DMS153 (cell line): ENCODE data around the gene GALK1.

Experiments used
- DNase-seq: peaks from one replicate; lab custom pipeline; 2025; lab: John Stamatoyannopoulos, UW

The GALK1 gene

DNA sequence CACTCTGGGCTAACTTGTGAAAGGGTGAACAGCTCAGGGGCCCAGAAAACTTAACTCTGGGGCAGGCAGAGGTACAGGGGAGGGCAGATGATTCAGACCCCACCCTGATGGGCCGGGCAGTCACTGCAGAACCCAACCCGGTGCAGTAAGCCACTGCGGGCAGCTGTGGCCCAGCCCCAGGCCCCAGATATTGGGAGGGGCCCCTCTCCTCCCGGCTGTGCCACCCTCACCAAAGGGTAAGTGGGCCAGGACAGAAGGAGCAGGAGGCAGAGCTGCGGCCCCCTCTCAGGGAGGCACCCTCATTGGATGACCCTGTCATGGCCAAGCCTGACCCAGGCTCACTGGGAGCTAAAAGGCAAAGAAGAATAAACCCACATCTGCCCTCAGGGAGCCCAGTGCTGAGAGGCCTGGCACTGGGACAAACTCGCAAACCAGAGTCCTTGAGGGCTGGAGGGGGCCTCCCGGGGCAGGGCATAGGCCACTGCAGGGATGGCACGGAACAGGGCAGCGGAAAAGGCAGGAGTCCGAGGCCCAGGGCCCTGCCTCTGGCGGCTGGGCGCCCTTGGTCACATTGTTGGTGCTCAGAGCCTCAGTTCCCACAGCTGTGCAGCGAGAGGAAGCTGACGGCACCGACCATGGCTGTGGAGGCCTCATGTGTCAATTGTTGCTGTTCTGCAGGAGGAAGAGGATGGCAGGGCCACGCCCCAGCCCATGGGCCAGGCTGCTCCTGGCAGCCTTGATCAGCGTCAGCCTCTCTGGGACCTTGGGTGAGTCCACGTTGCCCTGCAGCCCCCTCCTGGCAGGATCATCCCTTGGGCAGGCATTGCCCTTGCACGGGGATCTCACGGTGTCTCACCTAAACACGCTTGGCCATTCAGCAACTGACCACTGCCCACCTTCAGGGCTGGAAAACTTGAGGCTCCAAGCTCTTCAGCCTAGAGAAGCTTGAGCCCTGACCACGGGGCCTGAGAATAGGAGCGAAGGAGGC is 40.7 kb downstream of the GALK1 start:
- no peak for DNase-seq

DNA sequence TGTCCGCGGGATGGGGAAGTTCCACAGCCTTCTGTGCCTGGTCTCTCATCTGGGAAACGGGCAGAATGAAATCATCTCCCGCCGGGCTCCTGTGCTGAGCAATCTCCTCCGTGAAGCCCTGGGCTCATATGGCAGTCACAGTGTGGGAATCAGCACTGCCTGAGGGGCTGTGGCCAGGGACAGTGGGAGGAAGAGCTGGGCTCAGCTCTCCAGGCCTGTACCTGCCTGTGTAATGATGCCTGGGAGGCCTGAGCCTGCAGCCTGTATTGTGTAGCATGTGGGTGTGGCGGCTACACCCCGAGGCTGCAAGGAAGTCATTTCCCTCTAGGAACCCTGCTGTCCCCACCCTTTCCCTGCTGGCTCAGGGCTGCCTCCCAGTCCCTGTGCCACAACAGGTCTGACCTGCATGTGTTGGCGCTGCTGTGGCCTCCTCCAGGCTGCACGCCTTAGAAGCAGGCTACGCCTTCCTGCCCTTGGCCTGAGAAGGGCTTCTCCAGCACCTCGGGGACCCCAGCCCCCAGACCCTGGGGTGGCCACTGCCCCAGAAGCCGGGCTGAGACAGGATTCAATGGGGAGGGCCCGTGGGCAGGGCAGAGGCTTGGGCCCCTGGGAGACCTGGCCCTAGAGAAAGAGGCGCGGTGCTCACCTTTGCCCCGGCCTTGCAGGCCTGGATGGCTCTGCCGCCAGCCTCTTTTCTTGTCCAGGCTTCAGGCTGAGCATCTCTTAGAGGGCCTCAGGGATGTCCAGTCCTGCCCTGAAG is 41.6 kb downstream of the GALK1 start:
- peak; percentile 46 for DNase-seq

DNA sequence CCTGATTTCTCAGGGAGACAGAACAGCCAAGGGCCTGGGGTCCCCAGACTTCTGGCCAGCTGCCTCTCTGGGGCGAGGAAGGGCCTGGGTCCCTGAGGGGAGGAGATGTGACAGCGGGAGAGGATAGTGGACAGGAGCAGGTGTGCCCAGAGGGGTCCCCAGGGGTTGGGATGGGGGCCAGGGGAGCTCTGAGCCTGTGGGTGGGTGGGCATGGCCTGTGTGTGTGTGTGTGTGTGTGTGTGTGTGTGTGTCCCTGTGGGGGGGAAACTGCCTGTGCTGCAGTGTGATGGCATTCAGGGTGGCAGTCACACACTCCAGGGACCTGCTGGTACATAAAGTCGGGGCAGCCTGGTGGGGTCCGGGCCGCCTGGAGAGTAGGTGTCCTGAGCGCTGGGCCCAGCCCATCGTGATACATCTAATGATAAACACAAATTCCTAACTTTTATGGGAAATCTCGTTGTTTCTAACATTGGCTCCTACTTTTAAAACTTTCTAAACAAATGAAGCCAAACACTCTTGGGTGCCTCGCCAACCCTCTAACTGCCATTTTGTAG is 42.4 kb downstream of the GALK1 start:
- DNase-seq, result no peak

DNA sequence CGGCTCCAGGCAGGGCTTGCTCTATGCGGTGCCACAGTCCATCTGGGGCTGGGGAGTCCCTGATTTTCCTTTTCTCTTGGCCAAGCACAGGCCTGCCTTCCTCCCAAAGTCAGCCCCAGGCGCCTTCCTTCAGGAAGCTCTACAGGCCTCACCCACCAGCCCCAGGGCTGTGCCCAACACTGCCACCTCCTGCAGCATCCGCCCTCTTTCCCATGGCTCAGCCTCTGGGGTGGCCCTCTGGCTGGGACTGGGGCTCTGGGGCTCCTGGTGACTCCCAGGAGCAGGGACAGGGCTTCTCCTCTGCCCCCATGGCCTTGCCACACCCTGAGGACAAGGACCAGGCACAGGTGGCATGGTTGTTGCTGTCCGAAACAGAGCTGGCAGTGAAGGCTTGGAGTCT is 42.9 kb downstream of the GALK1 start:
- no peak for DNase-seq

DNA sequence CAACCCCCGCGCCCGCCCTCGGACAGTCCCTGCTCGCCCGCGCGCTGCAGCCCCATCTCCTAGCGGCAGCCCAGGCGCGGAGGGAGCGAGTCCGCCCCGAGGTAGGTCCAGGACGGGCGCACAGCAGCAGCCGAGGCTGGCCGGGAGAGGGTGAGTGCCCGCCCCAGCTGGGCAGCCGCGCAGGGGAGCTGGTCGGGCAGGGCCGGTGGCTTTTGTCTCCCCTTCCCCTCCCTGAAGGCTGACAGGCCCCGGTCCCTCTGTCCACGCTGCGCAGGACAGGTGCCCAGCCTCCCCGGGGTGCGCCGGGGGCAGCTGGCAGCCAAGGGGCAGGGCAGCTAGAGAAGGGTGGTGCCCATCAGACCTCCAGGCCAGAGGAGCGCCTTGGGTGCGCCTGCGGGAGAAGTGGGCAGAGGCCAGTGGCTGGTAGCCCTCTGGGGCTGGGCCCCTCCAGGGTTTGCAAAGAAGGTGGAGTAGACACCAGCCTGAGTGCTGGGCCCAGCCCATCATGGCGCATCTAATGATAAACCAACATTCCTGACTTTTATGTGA is 43.5 kb downstream of the GALK1 start:
- no peak for DNase-seq

DNA sequence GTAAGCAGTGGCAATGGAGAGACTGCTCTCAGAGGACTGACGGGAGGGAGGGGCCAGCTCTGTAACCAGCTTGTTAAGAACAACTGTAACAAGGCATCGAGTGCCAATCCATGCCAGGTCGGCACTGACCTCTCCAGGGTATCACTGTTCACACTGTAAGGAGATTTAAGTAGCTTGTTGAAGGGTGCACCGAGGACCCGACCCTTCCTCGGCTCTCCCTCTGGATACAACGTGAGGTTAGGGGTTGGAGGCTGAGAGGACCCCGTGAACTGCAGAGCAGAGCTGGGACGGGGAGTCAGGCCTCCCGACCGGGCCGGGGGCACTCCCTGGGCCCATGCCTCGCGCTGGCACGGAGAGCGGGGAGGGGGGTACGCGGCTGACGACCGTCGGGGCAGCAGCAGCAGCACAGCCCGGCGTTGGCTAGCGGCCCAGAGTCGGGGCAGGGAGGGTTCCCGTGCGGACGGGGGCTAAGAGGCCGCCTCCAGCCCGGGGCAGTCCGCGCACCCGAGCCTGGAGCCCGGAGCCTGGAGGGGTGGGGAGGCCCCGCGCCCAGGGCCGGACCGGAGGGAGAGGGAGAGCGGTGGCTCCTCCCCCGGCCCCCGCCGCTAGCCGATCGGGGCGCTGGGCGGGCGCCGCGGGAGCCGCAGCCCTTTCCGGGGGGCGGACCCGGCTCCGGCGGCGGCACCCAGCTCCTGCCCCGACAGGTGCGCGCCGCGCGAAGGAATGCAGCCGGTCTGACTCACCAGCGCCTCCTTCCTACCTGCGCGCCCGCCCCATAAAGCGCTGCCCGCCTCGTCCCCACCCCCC is 44.1 kb downstream of the GALK1 start, which contains the start of gene ITGB4:
Gene ITGB4, plus strand, starts transcription at position 804 of the 807 bp plus-strand sequence. CDS start 3,245 bp downstream, outside the sequence.
- no peak for DNase-seq

DNA sequence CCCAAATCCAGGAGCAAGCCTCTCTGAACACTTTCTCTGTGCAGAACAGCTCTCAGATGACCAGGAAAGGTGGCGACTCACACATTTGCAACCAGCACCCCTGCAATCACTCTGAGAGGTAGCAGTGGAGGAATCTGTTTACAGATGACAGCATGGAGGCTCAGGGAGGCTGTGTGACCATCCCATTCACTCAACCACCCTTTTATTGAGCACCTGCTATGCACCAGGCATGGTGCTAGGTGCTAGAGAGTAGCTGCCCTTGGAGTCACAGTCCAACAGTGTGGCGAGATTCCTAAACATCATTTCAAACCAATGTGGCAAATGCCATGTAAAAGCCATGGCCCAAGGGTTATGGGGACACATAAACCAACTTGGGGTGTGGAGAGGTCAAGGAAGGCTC is 45.3 kb downstream of the GALK1 start:
- DNase-seq, result no peak

DNA sequence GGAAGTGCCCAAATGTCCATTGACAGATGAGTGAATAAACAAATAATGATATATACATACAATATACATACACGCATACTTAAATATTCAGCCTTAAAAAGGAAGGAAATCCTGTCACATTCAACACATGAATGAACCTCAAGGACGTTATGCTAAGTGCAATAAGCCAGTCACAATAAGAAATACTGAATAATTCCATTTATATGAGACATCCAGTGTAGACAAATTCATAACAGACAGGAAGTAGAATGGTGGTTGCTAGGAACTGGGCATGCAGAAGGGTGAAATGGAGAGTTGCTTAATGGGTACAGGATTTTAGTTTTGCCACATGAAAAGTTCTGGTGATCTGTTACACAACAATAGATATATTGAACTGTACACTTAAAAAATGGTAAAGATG is 52.5 kb downstream of the GALK1 start:
- no peak for DNase-seq
